HG03565 (cell line): ENCODE measurements around the gene IGSF22.

Source experiments
- ATAC-seq: cut with Tn5 transposase; IDR thresholded peaks from one replicate; pipeline ENCODE4 v1.9.1; 2021; ENCODE audit warnings: mild to moderate bottlenecking, moderate library complexity; ENCODE audit not compliant: unreplicated experiment

Gene IGSF22

DNA sequence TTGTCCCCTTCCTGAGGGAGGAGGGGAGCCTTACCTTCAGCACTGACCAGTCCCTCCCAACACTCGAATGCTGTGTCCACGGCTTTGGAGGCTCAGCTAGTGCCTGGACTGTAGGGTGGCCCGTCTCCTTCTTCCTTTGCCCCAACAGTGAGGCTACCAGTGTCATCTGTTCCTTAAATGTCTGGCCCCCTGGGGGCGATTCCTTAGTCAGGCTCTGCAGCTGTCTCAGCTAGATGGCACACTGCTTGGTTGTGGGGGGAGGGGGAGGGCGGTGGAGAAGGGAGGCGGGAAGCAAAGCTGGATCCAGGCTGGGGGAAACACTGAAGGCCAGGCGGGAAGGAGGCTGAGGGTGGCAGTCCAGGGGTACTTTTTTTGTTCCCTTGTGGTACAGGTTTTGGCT is at the start of gene IGSF22:
Gene IGSF22 (minus strand): TSS at position 149 of the 400 bp plus-strand sequence. CDS start 1,952 bp downstream, outside the sequence.
- no peak for ATAC-seq

- ATAC-seq: no peak
Measured at GRCh38 chr11:18774801-18775200, 48.8 kb upstream of the IGSF22 start.

GRCh38 chr11:18773681-18774080 is 47.7 kb upstream of the IGSF22 start:
- no peak for ATAC-seq

DNA sequence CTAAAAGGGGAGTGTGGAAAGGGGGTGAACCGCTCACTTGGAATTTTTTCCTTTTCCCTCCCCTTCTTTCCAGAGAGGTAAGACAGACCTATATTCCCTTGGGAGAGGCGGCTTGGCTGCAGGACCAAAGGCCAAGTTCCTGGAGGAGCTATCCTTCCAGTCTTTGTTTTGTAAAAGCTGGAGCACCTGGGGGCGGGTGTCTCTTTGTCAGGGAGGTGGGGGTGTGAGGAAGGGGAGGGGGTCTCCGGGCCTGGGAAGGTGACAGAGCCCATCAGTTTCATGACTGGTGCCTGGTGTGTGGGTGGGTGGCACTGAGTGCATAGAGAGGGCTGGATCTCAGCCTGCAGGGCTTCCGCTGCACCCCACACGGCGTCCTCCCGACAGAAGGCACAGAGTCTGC is 47.1 kb upstream of the IGSF22 start:
- ATAC-seq: no peak

DNA sequence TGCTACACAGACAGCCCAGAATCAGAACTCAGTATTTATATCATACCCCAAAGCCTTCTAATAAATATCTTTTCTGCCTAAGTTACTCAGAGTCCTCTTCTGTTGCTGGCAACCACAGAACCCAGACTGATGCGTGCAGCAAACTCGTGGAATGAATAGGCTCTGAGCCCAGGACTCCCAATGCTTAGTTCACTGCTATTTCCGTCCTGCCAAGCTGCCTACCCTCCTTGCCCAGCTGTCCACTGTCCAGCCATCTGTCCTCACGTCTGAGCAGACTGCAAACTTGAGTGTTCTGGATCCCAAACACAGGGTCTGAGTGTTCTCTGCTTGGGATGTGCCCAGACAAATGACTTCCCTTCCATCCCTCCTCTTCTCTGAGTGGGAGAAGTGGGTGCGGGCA is 46.2 kb upstream of the IGSF22 start:
- no peak for ATAC-seq

- ATAC-seq: no peak
Measured at GRCh38 chr11:18771266-18772035, 45.5 kb upstream of the IGSF22 start.

DNA sequence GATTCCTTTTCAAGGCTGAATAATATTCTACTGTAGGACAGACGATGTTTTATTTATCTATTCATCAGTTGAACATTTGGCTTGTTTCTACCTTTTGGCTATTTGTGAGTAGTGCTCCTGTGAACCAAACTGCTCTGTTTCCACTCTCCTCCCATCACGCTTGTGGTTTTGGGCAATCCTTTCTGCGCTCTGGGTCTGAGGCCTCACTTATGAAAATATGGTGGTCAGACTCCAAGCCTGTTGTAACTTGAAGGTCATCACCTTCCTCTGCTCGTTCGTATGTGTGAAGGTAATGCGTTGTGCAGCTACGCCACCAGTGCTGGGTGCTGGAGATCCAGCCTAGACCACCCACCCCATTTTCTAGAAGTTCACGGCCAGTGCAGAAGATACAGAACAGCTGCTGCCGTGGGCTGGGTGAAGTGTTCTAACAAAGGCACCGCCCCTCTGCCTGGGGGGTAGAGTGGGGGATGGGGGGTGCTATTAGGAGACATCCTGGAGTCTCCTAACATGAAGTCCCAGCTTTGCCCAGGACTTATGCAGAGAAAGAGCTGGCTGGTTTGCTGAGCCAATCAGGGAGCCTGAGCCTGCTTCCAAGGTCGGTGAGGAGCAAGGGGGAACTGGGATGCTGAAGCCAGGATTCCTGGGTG is 44.6 kb upstream of the IGSF22 start:
- no peak for ATAC-seq

DNA sequence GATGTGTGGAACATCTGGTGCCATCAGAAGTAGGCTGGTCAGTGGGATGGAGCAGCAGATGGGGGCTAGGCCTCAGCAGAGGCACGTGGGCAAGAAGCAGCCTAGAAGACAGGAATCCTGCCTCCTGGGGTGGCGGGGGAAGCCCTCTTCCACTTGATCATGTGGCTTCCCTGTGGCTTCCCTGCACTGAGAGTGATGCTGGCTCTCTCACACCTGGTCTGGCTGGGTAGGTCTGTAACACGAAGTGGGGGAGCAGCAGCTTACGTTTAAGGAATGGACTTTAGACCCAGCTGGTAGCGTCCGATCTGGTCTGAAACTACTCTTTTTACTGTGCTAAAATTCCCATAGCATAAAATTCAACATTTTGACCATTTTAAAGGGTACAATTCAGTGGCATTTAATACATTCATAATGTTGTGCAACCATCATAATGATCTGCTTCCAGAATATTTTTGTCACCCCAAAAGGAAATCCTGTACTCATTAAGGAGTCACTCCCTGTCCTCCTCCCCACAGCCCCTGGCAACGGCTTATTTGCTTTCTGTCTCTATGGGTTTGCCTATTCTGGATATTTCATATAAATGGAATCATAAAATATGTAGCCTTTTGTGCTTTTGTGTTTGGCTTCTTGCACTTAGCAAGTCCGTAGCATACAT is 43.9 kb upstream of the IGSF22 start:
- peak; percentile 31 for ATAC-seq

DNA sequence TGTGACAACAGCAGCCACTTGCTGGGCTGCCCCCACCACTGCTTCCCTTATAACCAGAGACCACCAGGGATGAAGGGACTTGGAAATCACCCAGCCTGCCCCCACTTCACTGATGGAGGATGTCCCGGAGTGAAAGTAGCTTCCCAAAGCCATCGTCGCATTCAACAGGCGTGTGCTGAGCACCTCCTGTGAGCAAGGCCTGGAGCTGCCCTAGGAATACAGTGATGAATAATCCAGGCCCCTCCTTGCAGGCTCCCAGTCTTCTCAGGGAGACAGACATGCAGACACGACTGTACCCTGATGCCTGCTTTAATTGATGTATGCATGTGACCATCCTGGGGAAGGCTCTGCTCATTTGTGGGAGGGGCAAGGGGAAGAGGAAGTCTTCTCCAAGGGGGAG is 43.0 kb upstream of the IGSF22 start:
- no peak for ATAC-seq

DNA sequence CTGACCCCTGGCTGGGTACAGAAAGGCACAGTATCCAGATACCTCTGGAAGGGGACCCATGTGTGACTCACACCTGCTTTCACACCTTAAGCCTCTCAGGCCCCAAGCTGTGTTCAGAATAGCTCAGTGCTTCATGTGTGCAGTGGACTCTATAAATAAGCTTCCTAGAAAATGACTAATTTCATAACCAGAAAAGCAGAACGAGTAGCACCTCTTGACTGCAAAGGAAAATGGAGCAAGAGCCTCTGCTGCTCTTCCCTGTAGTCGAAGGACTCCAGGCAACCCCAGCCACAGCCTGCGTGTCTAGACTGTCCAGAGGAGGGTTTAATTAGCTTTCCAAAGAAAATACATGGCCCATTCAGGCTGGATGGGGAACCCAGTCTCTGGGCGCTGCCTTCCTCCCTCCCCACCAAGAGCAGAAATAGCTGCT is 42.5 kb upstream of the IGSF22 start:
- ATAC-seq: peak; percentile 90

DNA sequence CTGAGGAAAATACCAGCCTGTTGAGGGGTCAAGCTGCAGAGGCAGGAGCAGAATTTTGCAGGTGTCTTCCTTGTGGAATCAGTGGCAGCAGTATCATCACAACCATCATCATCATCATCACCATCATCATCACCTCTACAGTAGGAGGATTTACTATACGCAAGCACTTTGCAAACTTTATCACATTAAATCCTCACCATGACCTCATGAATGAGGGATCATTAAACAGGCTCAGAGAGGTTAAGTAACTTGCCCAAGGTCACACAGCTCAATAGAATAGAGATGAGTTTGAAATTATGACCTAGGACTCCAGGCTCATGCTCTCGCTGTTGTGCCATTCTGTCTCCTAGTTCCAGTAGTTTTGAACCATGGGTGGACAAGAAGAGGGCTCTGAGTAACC is 40.0 kb upstream of the IGSF22 start:
- ATAC-seq: no peak

DNA sequence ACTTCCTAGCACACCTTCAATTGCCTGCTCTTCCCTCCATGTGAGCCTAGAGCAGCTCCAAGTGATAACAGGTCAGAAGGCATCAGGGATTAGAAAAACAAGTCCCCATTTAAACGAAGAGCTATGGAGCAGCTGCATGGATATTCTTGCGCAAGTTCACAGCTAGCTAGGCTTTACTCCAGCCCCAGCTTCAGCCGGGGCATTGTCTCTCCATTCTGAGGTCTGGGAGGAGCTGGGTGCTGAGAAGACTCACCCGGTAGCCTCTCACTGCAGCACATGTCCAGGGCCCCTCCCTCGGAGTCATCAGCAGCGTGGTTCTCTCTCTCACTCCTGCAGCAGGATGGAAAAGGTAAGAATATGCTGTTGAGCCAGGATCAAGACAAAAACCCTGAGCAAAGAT is 39.6 kb upstream of the IGSF22 start:
- no peak for ATAC-seq

GRCh38 chr11:18761741-18762140 is 35.8 kb upstream of the IGSF22 start:
- ATAC-seq: no peak

GRCh38 chr11:18761144-18761543 is 35.2 kb upstream of the IGSF22 start:
- ATAC-seq: no peak

GRCh38 chr11:18757811-18758210 is 31.8 kb upstream of the IGSF22 start:
- no peak for ATAC-seq

- ATAC-seq: no peak
Measured at GRCh38 chr11:18756889-18757288, 30.9 kb upstream of the IGSF22 start.

- no peak for ATAC-seq
Measured at GRCh38 chr11:18754308-18754707, 28.3 kb upstream of the IGSF22 start.

GRCh38 chr11:18752502-18752901 is 26.5 kb upstream of the IGSF22 start:
- ATAC-seq: no peak

- ATAC-seq: no peak
Measured at GRCh38 chr11:18750944-18751343, 25.0 kb upstream of the IGSF22 start.

GRCh38 chr11:18749681-18750319 is 23.8 kb upstream of the IGSF22 start:
- no peak for ATAC-seq

GRCh38 chr11:18748766-18749365 is 22.9 kb upstream of the IGSF22 start:
- no peak for ATAC-seq
